DMS153 (cell line): Measurements from ENCODE around the gene SOCS3.

Experiments used
- DNase-seq: peaks from one replicate; lab custom pipeline; 2025; lab: John Stamatoyannopoulos, UW

The SOCS3 gene

DNA sequence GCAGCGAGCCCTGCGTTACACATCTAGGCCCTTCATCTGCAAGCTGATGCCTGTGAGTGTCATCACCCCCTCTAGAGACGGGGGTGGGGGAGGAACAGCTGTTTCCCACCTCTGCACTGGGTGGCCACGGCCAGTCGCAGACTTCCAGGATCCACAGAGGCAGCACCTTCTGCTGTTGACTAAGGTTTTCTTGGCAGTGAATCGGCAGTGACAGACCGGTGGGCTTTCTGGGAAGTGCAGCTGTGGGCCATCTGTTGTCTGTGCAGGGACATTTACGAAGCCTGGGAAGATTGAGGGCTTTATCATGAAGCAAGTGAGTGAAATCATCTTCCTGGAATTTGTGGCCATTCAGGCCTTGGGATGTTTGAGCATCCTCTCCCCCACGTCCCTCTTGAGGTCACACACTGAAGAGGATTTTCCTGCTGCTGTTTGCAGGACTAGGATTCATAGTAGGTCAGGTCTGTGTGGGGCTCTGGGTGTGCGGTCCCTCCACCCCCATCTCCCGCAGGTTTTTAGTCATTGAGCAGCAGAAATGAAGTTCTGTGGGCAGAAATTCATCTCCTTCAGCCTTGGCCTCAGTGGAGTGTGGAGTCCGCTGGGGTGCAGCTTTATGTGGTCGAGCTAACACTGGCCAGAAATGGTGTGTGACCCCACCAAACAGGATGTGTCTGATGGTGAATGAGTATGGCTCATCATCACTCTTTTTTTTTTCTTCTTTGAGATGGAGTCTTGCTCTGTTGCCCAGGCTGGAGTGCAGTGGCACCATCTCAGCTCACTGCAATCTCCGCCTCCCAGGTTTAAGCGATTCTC is 30.6 kb upstream of the SOCS3 start:
- no peak for DNase-seq

DNA sequence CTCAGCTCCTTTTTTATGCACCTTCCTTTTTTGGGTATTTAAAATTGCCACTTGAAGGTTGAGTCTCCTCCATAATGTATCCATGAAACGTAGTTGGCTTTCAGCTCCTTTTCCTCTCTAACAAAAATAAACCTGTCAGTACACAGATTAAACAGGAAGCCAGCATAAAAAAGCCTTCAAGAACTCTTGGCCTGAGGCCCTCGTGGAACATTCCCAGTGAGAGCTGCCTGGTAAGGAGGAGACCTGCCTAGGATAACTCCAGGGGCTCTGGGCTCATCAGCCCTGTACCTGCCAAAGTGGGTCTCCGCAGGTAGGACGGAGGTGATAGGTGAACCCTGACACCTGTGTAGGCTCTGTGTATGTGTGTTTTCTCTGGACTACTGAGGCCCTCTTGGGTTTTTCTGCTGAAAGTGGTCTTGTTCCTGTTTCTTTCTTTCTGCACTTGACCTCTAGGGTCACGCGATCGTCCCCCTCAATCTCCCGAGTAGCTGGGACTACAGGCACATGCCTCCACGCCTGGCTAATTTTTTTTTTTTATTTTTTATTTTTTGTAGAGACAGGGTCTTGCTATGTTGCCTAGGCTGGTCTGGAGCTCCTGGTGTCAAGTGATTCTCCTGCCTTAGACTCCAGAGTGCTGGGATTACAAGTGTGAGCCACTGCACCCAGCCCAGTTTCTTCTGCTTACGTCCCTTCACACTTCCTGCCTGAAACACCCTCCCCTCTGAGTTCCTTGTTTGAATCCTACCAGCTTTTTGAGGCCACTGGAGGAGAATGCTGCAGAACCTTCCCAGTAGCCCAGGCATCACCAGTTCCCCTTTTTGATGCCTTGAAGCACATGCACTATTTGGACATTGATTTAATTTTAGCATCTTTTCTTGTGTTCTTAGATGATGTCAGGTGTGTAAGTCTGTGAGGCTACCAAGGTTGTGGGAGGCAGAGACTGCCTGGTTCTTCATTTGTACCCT is 28.4 kb upstream of the SOCS3 start:
- DNase-seq = peak; percentile 25

DNA sequence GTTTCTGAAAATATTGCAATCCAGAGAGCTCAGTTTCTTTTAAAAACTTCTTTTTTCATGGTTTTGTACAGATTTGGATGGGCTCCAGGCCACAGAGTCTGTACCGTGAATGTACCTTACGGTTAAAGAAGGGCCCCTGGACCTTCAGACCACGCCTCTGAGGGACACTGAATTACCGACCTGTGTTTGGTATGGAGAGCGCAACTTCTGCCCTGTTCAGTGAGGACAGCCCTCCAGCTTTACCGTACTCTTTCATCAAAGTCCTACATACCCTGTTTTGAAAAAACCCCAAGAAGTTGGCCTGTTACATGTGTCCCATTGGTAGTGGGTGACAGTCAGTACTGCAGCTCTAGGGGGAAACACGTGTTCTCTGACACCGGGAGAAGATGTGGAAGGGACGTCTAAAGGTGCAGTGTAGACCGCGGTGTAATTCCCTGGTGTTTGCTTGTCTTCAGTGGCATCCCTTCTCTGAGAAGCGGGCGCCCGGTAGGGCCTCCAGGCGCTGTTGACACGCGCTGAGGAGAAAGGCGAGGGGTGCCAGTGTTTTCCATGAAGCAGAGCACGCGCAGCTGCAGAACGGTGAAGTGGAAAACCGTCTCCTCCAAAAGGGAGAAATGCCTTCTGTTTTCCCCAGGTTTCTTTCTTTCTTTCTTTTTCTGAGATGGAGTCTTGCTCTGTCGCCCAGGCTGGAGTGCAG is 24.8 kb upstream of the SOCS3 start:
- DNase-seq = no peak

- DNase-seq = no peak
Observed at GRCh38 chr17:78383725-78384471, 24.0 kb upstream of the SOCS3 start.

- no peak for DNase-seq
Observed at GRCh38 chr17:78381601-78382232, 21.8 kb upstream of the SOCS3 start.

DNA sequence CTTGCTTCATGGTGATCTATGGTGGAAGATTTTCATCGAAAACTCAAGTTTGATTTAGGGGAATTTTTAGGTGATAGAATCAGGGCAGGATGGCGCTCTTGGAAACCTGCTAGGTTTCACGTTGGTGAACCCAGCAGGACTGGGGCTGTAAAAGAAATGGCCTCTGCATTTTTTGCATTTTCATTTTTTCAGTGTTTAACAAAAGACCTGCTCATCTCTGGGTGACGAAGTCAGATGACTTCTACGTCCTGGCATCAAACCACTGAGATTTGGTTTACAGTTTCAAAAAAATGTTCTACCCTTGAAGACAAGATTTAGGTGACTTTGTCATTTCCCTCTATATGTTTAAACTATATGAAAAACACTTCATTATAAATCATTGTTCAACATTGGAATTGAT is 20.5 kb upstream of the SOCS3 start:
- no peak for DNase-seq

GRCh38 chr17:78379131-78379491 is 19.2 kb upstream of the SOCS3 start:
- no peak for DNase-seq

DNA sequence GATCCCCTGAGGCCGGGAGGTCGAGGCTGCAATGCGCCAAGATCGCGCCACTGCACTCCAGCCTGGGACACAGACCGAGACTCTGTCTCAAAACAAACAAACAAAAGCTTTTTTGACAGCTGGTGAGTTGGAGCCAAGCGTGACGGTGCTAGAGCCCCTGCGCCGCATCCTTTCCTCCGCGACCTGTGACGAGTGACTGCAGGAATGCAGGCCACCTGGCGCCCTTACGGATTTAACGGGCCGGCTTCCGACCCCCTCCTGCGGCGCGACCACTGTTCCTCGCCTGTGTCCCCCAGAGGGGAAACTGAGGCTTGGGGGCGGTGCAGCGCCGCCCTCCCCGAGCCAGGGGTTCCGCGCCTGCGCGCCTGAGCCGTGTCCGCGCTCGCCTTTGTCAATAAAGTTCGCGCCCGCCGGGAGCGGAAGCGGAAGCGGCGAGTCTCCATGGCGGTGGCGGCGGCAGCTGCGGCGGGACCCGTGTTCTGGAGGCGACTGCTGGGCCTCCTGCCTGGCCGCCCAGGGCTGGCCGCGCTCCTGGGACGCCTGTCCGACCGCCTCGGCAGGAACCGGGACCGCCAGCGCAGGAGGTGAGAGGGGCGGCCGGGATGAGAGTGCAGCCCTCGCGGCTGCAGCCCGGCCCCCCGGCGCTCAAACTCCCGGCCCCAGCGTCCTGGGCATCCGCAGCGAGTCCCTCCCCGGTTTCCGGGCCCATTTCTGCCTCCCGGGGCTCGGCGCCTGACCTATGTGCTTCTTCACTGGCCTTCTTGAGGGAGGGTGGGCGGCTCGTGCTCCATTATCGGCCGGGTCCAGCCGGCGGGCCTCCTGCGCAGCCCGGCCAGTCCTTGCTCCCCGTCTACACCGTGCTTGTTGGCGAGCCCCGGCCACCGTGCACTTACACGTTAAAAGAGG is 18.6 kb upstream of the SOCS3 start, which contains the start of gene PGS1:
Gene PGS1, plus strand, starts transcription at position 425 of the 906 bp plus-strand sequence. Its CDS starts 17 bp downstream, at position 442.
- peak; percentile 32 for DNase-seq

GRCh38 chr17:78377858-78378224 is 18.0 kb upstream of the SOCS3 start:
- DNase-seq = no peak

DNA sequence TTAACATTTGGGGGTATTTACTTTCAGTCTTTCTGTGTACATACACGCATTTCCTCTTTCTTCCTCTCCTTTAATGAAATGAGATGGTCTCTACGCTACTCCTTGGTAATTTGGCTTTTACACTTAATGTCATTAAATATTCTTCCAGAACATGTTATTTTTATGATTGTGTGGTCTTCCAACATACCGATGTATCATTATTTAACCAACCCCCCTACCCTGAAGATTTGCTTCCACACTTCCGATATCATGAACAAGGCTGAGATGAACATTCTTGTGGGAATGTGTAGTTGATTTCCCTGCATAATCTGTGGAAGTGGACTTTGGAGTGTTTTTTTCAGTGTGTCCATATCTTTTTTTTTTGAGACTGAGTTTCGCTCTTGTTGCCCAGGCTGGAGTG is 16.3 kb upstream of the SOCS3 start:
- no peak for DNase-seq

DNA sequence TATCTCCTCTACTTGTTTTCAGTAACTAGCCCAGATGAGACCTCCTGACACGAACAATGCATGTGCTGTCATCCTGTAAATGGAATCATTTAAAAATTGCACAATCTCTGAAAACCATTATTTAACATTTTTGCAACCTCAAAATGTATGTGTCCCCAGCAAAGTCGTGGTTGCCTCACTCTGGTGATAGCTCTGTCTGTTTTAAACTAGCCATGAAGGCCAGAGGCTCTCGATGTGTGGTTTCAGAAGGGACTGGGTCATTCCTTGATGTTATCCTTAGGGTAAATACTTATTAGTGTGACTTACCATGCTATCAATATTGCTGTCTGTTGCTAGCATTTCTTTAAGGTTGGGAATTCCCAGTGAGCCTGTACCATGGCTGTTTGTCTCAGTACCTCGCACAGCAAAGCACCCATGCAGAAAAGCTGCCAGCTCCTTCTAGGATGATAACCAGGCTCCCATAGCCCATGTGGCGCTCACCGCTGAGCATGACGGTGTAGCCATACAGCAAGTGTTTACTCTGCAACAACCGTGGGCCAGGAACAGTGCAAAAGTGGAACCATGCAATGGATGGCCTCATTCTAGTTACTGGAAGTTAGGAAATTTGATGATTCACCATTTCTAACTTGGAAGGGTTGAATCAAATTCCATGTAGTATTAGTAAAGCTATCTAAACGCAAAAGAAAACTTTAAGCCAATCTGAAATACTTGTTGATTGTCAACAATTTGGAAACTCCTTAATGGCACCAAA is 15.7 kb upstream of the SOCS3 start:
- no peak for DNase-seq

GRCh38 chr17:78374631-78375274 is 14.9 kb upstream of the SOCS3 start:
- no peak for DNase-seq

GRCh38 chr17:78374189-78374588 is 14.3 kb upstream of the SOCS3 start:
- DNase-seq = no peak

DNA sequence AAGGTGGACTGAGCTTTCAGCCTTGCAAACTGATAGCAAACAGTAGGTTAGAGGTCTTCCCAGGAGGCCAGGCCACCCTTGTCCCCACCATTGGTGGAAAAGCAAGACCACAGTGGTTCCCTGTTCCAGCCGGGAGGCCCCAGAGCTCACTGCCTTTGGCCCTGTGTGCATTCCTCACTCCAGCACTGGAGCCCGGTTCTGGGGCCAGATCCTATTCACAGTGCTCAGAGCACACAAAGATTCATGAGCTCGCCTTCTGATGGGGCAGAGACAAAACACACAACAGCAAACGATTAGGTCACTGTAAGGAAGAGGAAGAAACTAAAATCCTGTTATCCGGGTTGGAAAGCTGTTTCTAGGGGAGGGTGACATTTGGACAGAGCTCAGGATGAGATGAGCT is 13.0 kb upstream of the SOCS3 start:
- no peak for DNase-seq

DNA sequence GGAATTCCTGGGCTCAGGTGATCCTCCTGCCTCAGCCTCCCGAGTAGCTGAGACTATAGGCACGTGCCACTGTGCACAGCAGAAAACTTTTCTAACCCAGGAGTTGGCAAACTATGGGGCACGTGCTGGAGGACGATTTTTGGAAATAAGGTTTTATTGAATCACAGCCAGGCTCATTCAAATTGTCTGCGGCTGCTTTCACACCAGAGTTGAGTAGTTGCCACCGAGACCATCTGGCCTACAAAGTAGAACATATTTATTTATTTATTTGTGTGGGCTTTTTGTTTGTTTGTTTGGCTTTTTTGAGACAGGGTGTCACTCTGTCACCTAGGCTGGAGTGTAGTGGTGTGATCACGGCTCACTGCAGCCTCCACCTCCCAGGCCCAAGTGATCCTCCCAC is 11.2 kb upstream of the SOCS3 start:
- DNase-seq = no peak

GRCh38 chr17:78369791-78370381 is 10.0 kb upstream of the SOCS3 start:
- DNase-seq = no peak

GRCh38 chr17:78368854-78369495 is 9.1 kb upstream of the SOCS3 start:
- no peak for DNase-seq

- DNase-seq = no peak
Observed at GRCh38 chr17:78368348-78368747, 8.5 kb upstream of the SOCS3 start.
